Measurements from ENCODE around the gene CTCFL.

GRCh38 chr20:57555457-57556184 is 30.7 kb upstream of the CTCFL start:
- no peak for TF ChIP-seq CTCF (conservative IDR thresholded peaks at IDR 0.05; ENCODE audit: low read length)
- no peak for TF ChIP-seq EZH2phosphoT487 (IDR thresholded peaks at IDR 0.05; ENCODE audit: borderline replicate concordance, low read depth, low read length)

Data from OCI-LY7 (cell line).